Endothelial cell (in vitro differentiated cells): ENCODE measurements around the gene RASSF8. TPM values are rescaled to one million over a fixed set of nuclear protein-coding genes. Genes with fewer than 3 reads are reported as not detected.

ENCODE experiments used
- DNase-seq: peaks from one replicate; pipeline ENCODE4 v3.0.0; 2021; ENCODE audit warnings: low spot score
- H3K27ac Mint-ChIP-seq: one replicate; pipeline ENCODE4 v1.8.0; 2021; ENCODE audit warnings: mixed read lengths, inconsistent platforms; ENCODE audit not compliant: unreplicated experiment
- H3K27me3 Mint-ChIP-seq: one replicate; pipeline ENCODE4 v1.8.0; 2021; ENCODE audit warnings: mild to moderate bottlenecking, moderate library complexity, mixed read lengths, inconsistent platforms; ENCODE audit not compliant: unreplicated experiment
- H3K36me3 Mint-ChIP-seq: one replicate; pipeline ENCODE4 v1.8.0; 2021; ENCODE audit warnings: mild to moderate bottlenecking, low read depth, mixed read lengths, inconsistent platforms; ENCODE audit not compliant: unreplicated experiment
- H3K4me1 Mint-ChIP-seq: one replicate; pipeline ENCODE4 v1.8.0; 2021; ENCODE audit warnings: mild to moderate bottlenecking, mixed read lengths, inconsistent platforms; ENCODE audit not compliant: unreplicated experiment
- H3K4me3 Mint-ChIP-seq: one replicate; pipeline ENCODE4 v1.8.0; 2021; ENCODE audit warnings: mild to moderate bottlenecking, mixed read lengths, inconsistent platforms; ENCODE audit not compliant: unreplicated experiment
- H3K9me3 Mint-ChIP-seq: one replicate; pipeline ENCODE4 v1.8.0; 2021; ENCODE audit warnings: mixed read lengths, inconsistent platforms; ENCODE audit not compliant: unreplicated experiment
- total RNA-seq: library from RNA; stranded (reverse); fragmentation: NEBNext Ultra II Directional; extraction: Animal tissue kit (Norgen Biotek cat#: 25700); gene quantifications from one replicate; pipeline ENCODE4 v1.2.1, GENCODE V29; 2021; ENCODE audit not compliant: unreplicated experiment
- TF ChIP-seq, protein P1 (sequence below): fragments of 200-600 bp; sonication (generic); IDR thresholded peaks from one replicate; pipeline ENCODE4 v1.5.0; 2021; ENCODE audit warnings: antibody characterized with exemption; ENCODE audit not compliant: unreplicated experiment

Gene RASSF8
- total RNA-seq, 1 donor from 2014 or later, result 87.2 TPM

DNA sequence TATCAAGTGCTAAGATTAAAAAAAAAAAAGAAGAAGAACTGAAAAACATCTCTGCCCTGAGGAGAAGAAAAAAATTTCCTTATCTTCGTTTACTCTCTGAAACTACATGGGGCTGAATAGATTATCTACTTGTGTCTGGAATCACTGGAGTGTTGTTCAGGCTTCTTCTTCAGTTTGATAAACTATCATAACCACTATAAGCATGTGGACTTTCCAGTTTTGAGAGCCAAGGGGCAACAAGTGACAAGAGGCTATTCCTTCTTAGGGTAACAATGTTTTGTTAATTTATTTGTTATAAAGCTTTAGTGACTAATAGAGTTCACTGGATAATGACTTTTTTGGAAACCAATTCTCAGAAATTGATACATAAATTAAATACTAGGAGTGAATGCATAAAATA lies 19.9 kb upstream of the RASSF8 start:
- Mint-ChIP-seq H3K4me3 (no peak overlapping the region), H3K9me3 (no peaks in the 10 kb centered on the region), H3K27me3 (peaks cover 4% of the 10 kb centered on the region), H3K4me1 (peaks cover 4% of the 10 kb centered on the region), H3K36me3 (no peaks in the 10 kb centered on the region), H3K27ac (no peak overlapping the region)
- TF ChIP-seq, protein P1, sequence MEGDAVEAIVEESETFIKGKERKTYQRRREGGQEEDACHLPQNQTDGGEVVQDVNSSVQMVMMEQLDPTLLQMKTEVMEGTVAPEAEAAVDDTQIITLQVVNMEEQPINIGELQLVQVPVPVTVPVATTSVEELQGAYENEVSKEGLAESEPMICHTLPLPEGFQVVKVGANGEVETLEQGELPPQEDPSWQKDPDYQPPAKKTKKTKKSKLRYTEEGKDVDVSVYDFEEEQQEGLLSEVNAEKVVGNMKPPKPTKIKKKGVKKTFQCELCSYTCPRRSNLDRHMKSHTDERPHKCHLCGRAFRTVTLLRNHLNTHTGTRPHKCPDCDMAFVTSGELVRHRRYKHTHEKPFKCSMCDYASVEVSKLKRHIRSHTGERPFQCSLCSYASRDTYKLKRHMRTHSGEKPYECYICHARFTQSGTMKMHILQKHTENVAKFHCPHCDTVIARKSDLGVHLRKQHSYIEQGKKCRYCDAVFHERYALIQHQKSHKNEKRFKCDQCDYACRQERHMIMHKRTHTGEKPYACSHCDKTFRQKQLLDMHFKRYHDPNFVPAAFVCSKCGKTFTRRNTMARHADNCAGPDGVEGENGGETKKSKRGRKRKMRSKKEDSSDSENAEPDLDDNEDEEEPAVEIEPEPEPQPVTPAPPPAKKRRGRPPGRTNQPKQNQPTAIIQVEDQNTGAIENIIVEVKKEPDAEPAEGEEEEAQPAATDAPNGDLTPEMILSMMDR, result no peak
- no peak for DNase-seq

GRCh38 chr12:25939606-25940005 lies 18.9 kb upstream of the RASSF8 start:
- Mint-ChIP-seq H3K36me3 (no peaks in the 10 kb centered on the region), H3K4me1 (peaks cover 4% of the 10 kb centered on the region), H3K4me3 (no peak overlapping the region), H3K9me3 (no peaks in the 10 kb centered on the region), H3K27me3 (peaks cover 4% of the 10 kb centered on the region), H3K27ac (no peak overlapping the region)
- TF ChIP-seq, protein P1, result no peak
- no peak for DNase-seq

DNA sequence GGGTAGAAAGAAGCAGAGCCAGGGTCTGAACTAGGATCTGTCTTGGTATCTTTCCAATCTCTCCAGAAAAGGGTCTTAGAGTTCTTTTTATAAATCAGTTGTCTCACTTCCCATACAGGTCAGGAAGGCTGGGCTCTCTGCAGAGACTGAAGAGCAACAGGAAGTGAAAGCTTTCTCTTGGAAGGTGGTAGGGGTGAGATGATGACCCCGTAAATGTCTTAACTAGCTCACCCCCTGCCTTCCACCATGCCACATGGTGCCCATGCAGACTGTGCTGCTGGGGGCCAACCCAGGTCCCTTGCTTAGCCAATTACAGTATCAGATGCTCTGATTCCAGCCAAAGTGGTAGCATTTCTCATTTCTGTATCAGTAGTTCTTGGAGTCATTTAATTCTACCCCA lies 17.6 kb upstream of the RASSF8 start:
- H3K4me3 Mint-ChIP-seq, result no peak overlapping the region
- H3K27ac Mint-ChIP-seq, result no peak overlapping the region
- H3K9me3 Mint-ChIP-seq, result no peaks in the 10 kb centered on the region
- DNase-seq, result no peak
- H3K4me1 Mint-ChIP-seq, result peaks cover 4% of the 10 kb centered on the region
- TF ChIP-seq, protein P1, result no peak
- no peaks in the 10 kb centered on the region for H3K36me3 Mint-ChIP-seq
- peaks cover 4% of the 10 kb centered on the region for H3K27me3 Mint-ChIP-seq

DNA sequence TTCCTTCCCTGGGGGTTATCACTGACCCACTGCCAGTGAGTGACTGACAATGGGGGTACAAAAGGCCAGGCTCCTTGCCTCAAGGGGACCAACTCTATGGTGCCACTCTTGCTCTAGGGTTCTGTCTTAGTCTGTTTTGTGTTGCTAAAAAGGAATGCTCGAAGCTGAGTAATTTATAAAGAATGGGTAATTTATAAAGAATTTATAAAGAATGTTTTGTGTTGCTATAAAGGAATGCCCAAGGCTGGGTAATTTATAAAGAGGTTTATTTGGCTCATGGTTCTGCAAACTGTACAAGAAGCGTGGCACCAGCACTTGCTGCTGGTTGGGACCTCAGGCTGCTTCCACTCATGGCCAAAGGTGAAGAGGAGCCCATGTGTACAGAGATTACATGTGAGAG lies 15.8 kb upstream of the RASSF8 start:
- TF ChIP-seq, protein P1, result no peak
- H3K4me3 Mint-ChIP-seq, result no peak overlapping the region
- H3K4me1 Mint-ChIP-seq, result peaks cover 4% of the 10 kb centered on the region
- H3K36me3 Mint-ChIP-seq, result no peaks in the 10 kb centered on the region
- H3K27ac Mint-ChIP-seq, result no peak overlapping the region
- H3K27me3 Mint-ChIP-seq, result peaks cover 4% of the 10 kb centered on the region
- DNase-seq, result no peak
- no peaks in the 10 kb centered on the region for H3K9me3 Mint-ChIP-seq

DNA sequence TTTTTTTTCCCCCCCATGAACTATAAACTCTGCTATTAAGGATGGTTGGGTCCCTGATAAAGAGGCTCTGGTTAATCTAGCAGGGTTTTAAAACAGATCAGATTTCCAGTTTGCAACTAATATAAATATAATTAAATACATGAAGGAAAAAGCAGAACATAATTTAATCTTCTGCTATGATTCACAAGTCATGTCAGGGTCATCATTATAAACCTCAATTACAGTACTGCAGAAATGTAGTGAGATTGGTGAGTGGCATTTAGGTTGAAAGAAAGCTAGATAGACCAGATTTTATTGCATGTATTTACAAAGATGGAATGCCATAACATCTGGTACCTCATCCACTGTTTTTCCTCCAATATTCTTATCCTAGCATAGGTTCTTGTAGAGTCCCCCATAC lies 14.5 kb upstream of the RASSF8 start:
- no peak overlapping the region for H3K27ac Mint-ChIP-seq
- no peaks in the 10 kb centered on the region for H3K9me3 Mint-ChIP-seq
- no peak for DNase-seq
- no peaks in the 10 kb centered on the region for H3K36me3 Mint-ChIP-seq
- TF ChIP-seq, protein P1, result no peak
- no peak overlapping the region for H3K4me3 Mint-ChIP-seq
- peaks cover 4% of the 10 kb centered on the region for H3K4me1 Mint-ChIP-seq
- peaks cover 4% of the 10 kb centered on the region for H3K27me3 Mint-ChIP-seq
